ENCODE results near the gene TBCB.

- no peak for TF ChIP-seq CTCF (IDR thresholded peaks at IDR 0.05)
- TF ChIP-seq POLR2A (IDR thresholded peaks at IDR 0.05), result no peak
Observed at GRCh38 chr19:36144624-36145023, 29.4 kb downstream of the TBCB start.
